ENCODE measurements around the gene RBM12.
A peak's percentile ranks its signal among the peaks of the same experiment; 100 is the strongest.
"Not testable (repeated sequence)": the region's sequence is repeated elsewhere in the genome, so short reads cannot be mapped to it uniquely, and the experiment has no call there.

Gene RBM12

GRCh38 chr20:35664466-35665206 lies at the start of gene RBM12, which contains the start of gene CPNE1:
RBM12 (minus strand) TSS chr20:35664900; CDS start chr20:35655322, 9,578 bp downstream.
CPNE1 (minus strand) TSS chr20:35664900; CDS start chr20:35632923, 31,977 bp downstream.
- DNase-seq = peak; percentile 96

- DNase-seq = no peak
These were observed 49.4 kb upstream of the RBM12 start for GRCh38 chr20:35714127-35714526.

GRCh38 chr20:35713120-35713519 lies 48.4 kb upstream of the RBM12 start:
- DNase-seq = not testable (repeated sequence)

- DNase-seq = no peak
These were observed 47.0 kb upstream of the RBM12 start for GRCh38 chr20:35711588-35712209.

- DNase-seq = no peak
These were observed 46.3 kb upstream of the RBM12 start for GRCh38 chr20:35710884-35711587.

- no peak for DNase-seq
These were observed 45.3 kb upstream of the RBM12 start for GRCh38 chr20:35710039-35710438.

- DNase-seq = no peak
These were observed 44.6 kb upstream of the RBM12 start for GRCh38 chr20:35709259-35709658.

- no peak for DNase-seq
These were observed 43.8 kb upstream of the RBM12 start for GRCh38 chr20:35708502-35708901.

- DNase-seq = peak in 1 of 2 experiments; percentile 17
These were observed 42.2 kb upstream of the RBM12 start for GRCh38 chr20:35706591-35707529.

GRCh38 chr20:35705894-35706293 lies 41.2 kb upstream of the RBM12 start:
- peak in 1 of 2 experiments; percentile 22 for DNase-seq

- DNase-seq = no peak
These were observed 40.0 kb upstream of the RBM12 start for GRCh38 chr20:35704514-35705261.

- DNase-seq = peak in 1 of 2 experiments; percentile 13
These were observed 38.4 kb upstream of the RBM12 start for GRCh38 chr20:35702824-35703695.

GRCh38 chr20:35702051-35702823 lies 37.5 kb upstream of the RBM12 start:
- DNase-seq = peak; percentile 36 to 46

GRCh38 chr20:35700625-35701148 lies 36.0 kb upstream of the RBM12 start:
- peak in 1 of 2 experiments; percentile 21 for DNase-seq

GRCh38 chr20:35699957-35700624 lies 35.4 kb upstream of the RBM12 start:
- DNase-seq = peak in 1 of 2 experiments; percentile 7

- peak; percentile 89 to 92 for DNase-seq
These were observed 34.6 kb upstream of the RBM12 start, which contains the start of the genes NFS1 and ROMO1 for GRCh38 chr20:35699127-35699956. NFS1 (minus strand) TSS chr20:35699352; CDS start chr20:35699288, 64 bp downstream. ROMO1 (plus strand) TSS chr20:35699405; CDS start chr20:35699633, 228 bp downstream.

- DNase-seq = peak; percentile 35 to 37
These were observed 33.8 kb upstream of the RBM12 start for GRCh38 chr20:35698298-35699126.

All from activated T-cell treated with anti-CD3 and anti-CD28 coated beads, Interleukin-2, amount 50 U/mL, for 48 hours (primary cell).